GM12892 (cell line): ENCODE measurements around the gene CMIP.

Experiments used
- DNase-seq: peaks from one replicate; pipeline ENCODE4 v3.0.0; 2011; ENCODE audit not compliant: insufficient read length
- FAIRE-seq: peaks from 2 replicates; lab custom pipeline; 2011; peaks lifted over from hg19 to GRCh38; lab: Jason Lieb, UNC
- POLR2A ChIP-seq: IDR thresholded peaks from 2 replicates; pipeline ENCODE4 v1.6.1; 2011; ENCODE audit warnings: low read depth, low read length, control low read depth
- POLR2AphosphoS5 ChIP-seq: IDR thresholded peaks from 2 replicates; pipeline ENCODE4 v1.6.1; 2011; ENCODE audit warnings: low read depth, low read length, control low read depth
- TAF1 ChIP-seq: IDR thresholded peaks from 2 replicates; pipeline ENCODE4 v1.6.1; 2011; ENCODE audit warnings: low read depth, mild to moderate bottlenecking, control low read depth, low read length, borderline replicate concordance

The CMIP gene

DNA sequence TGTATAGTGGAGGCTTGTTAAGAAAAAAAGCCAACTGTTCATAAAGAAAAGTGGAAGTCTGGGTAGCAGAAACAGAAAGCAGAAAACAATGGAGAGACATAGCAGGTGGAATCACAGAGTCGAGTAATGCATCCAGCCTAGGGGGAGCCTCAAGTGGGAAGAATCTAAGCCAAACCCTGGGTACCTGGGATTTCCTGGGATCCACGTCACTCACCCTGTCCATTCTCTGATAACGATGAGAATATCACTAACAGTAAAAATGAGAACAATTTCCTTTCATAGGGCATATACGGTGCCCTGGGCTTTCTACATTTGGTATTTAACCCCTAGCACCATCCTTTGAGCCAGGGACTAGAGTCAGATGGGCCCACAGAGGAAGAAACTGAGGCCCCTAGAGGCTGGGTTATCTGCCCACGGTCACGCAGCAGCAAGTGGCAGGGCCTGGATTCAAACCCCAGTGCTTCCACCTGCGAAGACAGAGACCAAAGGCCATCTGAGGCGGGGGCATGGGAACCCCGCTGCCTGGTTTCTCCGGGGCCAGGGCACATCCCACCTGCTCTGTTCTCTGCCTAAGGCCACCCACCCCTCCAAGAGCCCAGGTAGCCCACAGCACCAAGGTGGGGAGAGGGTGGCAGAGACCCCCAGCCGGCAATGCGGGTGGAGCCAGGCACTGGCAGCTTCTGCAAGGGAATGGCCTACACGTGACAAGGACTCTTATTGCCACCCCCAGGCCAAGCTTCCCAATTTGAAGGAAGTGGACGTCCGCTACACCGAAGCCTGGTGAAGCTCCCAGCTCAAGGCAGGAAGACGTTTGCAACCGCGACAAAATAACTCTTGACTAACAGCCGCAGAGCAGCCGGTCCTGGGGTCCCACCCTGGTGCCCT, 264.6 kb downstream of the CMIP start:
- FAIRE-seq (no peak), DNase-seq (no peak)
- TF ChIP-seq POLR2AphosphoS5 (no peak), POLR2A (no peak), TAF1 (no peak)

DNA sequence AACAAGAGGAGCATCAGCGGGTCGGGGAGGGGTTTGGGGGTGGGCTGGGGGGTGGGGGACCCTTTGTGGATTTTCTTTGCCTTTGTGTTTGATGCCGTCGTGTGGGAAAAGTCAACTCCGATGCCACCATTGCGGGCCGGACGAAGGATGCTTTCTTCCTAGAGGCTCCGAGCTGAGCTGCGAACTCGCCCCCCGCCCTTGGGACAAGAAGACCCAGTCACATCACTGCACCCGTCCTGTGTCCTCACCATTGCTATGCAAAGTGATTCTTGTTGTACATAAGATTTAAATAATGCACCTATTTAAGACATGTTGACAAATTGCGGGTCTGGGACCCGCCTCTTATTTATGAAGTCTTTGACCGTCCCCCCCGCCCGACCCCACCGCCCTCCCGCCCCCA, 265.4 kb downstream of the CMIP start:
- TF ChIP-seq POLR2AphosphoS5 (no peak), TAF1 (no peak), POLR2A (no peak)
- DNase-seq (no peak), FAIRE-seq (no peak)

DNA sequence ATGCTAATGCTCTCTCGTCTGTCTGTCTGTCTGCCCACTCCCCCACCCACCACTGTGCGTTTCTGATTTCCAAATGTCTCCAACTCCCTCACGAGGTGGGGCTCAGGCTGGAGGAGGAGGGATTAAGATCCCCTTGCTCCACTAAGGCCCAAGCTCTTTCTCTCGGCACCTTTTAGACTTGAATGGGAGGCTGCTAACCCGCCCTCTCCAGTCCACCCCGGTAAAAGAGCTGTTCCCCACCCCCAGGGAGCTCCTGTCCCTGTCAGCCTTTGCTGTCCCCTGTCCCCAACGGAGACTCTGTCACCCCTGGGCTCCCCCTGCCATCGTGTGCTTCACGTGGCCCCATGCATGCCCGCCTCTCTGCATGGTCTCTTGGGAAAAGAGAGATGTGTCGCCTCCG, 266.0 kb downstream of the CMIP start:
- TF ChIP-seq TAF1 (no peak), POLR2A (no peak), POLR2AphosphoS5 (no peak)
- DNase-seq (no peak), FAIRE-seq (no peak)

DNA sequence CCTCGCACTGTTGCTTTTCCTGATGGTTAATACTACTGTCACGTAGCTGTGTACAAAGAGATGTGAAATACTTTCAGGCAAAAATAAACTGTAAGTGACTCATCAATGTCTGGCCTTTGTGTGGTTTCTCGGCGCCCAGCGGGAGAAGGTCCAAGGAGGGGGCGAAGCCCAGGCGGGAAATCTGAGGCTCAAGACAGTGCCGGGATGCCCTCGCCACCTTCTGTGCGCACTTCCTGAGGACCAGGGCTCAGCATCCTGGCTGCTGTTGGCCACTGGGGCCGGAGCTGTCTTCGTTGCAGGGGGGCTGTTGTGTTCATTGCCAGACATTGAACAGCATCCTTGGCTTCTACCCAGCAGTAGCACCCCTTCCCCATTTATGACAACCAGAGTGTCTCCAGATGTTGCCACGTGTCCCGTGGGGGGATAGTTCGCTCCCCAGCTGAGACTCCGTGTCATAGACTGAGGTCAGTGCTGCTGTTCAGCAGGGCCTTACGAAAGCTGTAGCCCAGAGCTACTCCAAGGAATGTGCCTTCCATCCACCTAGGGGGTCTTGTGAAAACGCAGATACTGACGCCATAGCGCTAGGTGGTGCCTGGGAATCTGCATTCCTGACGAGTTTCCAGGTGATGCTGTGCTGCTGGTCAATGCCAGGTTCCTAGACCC, 267.2 kb downstream of the CMIP start:
- no peak for DNase-seq
- TF ChIP-seq POLR2A = no peak
- TF ChIP-seq TAF1 = no peak
- no peak for FAIRE-seq

DNA sequence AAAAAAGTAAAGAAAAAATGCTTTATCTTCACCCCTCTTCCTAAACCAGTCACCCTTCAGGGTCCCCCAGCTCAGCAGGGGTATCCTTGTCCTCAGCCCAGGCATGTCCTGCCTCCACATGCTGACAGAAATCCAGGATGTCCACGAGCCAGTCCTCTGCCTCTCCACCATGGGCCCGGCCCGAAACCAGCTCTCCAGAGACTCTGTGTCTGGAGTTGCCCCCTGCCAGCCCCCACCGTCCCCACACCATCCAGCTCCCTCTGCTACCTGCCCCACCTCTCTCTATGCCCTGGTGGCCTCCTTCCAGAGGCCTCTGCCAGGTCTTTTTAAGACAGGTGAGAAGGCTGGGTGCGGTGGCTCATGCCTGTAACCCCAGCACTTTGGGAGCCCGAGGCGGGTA, 268.1 kb downstream of the CMIP start:
- TF ChIP-seq POLR2AphosphoS5 = no peak
- no peak for TF ChIP-seq POLR2A
- DNase-seq = no peak
- no peak for FAIRE-seq

DNA sequence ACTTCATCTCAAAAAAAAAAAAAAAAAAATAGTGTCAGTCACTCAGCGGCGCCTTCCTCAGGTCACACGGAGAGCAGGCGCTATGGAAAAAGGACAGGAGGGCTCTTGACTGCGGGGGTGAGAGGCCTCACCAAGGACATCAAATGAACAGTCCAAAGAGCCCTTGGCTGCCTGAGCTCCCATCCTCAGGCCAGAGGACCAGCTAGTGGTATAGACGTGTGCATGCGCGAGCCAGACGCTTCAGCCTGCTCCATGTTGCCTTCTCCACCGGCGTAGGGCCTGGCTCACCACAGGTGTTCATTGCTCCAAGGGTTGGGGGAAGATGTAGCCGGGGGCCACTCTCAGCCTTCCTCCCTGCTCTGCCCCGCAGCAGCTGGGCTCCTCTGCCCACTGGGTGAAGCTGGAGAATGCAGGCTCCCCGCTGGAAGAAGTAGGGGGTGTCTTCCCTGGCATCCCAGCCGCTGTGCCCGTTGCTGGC, 268.7 kb downstream of the CMIP start:
- no peak for DNase-seq
- TF ChIP-seq POLR2AphosphoS5 = no peak
- no peak for TF ChIP-seq TAF1
- TF ChIP-seq POLR2A = no peak
- FAIRE-seq = no peak

DNA sequence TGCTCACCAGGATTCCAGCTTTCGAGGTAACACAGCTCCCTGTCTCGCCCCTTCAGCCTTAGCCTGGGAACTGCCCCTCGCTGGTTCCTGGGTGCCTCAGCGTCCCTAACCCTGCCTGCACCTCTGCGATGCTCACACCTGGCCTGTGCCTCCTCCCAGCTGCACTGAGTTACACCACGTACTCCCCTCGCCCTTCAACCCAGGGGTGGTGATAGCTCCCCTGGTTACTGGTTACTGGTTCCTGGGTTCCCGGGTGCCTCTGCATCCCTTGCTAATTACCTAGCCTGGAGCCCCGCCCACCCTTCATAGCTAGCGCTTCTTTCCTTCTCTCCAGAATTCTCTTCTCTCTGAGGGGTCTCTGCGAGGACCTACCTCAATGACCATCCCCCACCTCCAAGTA, 269.2 kb downstream of the CMIP start:
- DNase-seq = no peak
- FAIRE-seq = no peak
- TF ChIP-seq POLR2AphosphoS5 (no peak), TAF1 (no peak), POLR2A (no peak)

DNA sequence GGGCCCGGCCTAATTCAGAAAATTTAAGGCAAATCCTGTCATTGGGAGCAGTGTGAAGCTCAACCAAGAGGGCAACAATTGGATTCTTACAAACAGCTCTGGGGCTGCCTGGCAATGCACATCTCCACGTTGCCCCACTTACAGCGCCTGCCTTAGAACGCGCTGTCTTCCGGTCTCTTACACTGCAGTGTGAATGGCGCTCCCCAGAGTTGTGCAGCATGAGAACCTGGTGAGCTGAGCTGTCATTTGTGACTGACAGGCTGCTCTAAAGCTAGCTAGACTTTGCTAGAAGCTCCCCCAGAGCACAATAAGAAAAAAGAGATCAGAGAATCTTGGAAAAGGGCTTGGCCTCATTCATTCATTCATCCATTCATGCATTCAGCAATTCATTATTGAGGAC, 270.0 kb downstream of the CMIP start:
- DNase-seq (no peak), FAIRE-seq (no peak)
- no peak for TF ChIP-seq POLR2AphosphoS5
- no peak for TF ChIP-seq TAF1
- TF ChIP-seq POLR2A = no peak

DNA sequence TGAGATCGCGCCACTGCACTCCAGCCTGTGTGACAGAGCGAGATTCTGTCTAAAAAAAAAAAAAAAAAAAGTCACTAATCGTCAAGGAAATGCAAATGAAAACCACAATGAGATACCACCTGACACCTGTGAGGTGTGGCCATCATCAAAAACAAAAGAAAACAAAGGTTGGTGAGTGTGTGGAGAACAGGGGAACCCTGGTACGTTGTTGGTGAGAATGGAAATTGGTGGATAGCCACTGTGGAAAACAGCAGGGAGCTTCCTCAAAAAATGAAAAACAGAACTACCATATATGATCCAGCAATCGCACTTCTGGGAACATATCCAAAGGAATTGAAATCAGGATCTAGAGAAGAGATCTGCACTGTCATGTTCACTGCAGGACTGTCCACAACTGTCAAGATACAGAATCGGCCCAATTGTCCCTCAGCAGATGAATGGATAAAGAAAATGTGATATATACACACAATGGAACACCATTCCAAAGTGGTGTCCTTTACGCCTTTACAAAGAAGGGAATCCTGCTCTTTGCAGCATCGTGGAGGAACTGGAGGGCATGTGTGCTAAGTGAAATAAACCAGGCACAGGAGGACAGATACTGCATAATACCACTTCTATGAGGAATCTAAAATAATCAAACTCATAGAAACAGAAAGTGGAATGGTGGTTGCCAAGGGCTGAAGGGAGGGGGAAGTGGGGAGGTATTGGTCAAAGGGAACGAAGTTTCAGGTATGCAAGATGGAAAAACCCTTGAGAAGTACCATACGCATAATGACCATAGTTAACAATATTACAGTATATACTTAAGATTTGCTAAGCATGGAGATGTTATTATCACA, 271.0 kb downstream of the CMIP start:
- DNase-seq = no peak
- FAIRE-seq = peak; percentile 21
- TF ChIP-seq POLR2A = no peak
- no peak for TF ChIP-seq POLR2AphosphoS5
- TF ChIP-seq TAF1 = no peak

DNA sequence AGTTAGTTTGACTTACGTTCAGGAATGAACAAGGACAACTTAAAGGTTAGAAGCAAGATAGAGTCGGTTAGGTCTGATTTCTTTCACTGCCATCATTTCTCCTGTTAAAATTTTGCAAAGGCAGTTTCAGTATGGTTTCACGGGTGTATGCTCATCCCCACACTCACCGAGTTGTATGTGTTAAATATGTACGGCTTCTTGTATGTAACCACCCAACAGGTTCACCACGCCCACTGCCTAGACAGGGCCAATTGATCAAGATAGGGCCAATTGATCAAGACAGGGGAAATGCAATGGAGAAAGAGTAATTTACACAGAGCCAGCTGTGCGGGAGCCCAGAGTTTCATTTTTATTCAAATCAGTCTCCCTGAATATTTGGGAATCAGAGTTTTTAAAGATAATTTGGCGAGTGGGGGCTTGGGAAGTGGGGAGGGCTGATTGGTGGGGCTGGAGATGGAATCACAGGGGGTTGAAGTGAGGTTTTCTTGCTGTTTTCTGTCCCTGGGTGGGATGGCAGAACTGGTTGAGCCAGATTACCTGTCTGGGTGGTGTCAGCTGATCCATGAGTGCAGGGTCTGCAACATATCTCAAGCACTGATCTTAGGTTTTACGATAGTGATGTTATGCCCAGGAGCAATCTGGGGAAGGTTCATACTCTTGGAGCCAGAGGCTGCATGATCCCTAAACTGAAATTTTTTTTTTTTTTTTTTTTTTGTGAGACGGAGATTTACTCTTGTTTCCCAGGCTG, 272.0 kb downstream of the CMIP start:
- TF ChIP-seq POLR2AphosphoS5 = no peak
- TF ChIP-seq POLR2A = no peak; the same call in 1 of the 2 replicates
- TF ChIP-seq TAF1 = no peak
- peak; percentile 62 for FAIRE-seq

DNA sequence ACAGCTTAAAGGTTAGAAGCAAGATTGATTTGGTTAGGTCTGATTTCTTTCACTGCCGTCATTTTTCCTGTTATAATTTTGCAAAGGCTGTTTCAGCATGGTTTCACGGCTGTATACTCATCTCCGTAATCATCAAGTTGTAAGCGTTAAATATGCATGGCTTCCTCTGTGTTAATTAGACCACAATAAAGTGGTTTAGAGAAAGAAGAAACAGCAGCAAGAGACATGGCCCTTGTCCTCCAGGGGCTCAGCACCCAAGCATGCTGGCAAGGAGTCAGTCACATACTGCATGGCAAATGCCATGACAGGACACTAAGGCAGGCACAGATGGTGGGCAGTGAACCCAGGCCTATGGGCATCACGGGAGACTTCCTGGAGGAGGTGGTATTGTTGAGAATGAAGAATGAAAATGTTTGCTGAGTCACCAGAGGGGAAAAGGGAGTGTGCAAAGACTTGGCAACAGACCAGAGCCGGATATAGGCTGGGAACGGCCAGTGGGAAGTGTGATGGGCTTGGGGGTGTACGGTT, 273.1 kb downstream of the CMIP start:
- DNase-seq (no peak), FAIRE-seq (no peak)
- no peak for TF ChIP-seq POLR2A
- TF ChIP-seq TAF1 = no peak
- no peak for TF ChIP-seq POLR2AphosphoS5

More for the DNA sequence above, 272.0 kb downstream of the CMIP start:
- DNase-seq = no peak
